Esophagus squamous epithelium (tissue), 5 donors: ENCODE results near the gene JPH2. TPM values are rescaled to one million over a fixed set of nuclear protein-coding genes. Genes with fewer than 3 reads are reported as not detected.
"Not testable (repeated sequence)": the region's sequence is repeated elsewhere in the genome, so short reads cannot be mapped to it uniquely, and the experiment has no call there.

ENCODE experiments used
- DNase-seq: peaks from one replicate; lab custom pipeline; 2025; lab: John Stamatoyannopoulos, UW
- H3K27ac ChIP-seq, 4 donors: fragments of 200-600 bp; sonication (generic); one replicate each; pipeline ENCODE4 v1.5.1; 2016 to 2019; ENCODE audit warnings: mild to moderate bottlenecking in 1 of 4
- H3K27me3 ChIP-seq, 4 donors: fragments of 200-600 bp; sonication (generic); 1 replicate in 3 of 4; 2 replicates in 1 of 4; pipeline versions ENCODE4 v1.5.1 to v1.6.0; 2017 to 2021; ENCODE audit warnings: antibody characterized with exemption in 1 of 4
- H3K36me3 ChIP-seq, 3 donors: fragments of 200-600 bp; sonication (generic); one replicate each; pipeline ENCODE4 v1.5.1; 2016 to 2019
- H3K4me1 ChIP-seq, 3 donors: fragments of 200-600 bp; sonication (generic); one replicate each; pipeline ENCODE4 v1.5.1; 2017 to 2019
- H3K4me3 ChIP-seq, 4 donors: fragments of 200-600 bp; sonication (generic); 1 replicate in 3 of 4; 2 replicates in 1 of 4; pipeline ENCODE4 v1.5.1; 2016 to 2019; ENCODE audit warnings: mild to moderate bottlenecking in 2 of 4, moderate library complexity in 1 of 4
- H3K9me3 ChIP-seq, 3 donors: fragments of 200-600 bp; sonication (generic); one replicate each; pipeline ENCODE4 v1.5.1; 2016 to 2019
- POLR2A ChIP-seq, 4 donors: fragments of 450-650 bp; IDR thresholded peaks; one replicate each; pipeline ENCODE4 v1.6.1; 2017; ENCODE audit warnings: antibody characterized with exemption in 4 of 4, mild to moderate bottlenecking in 4 of 4, moderate library complexity in 3 of 4
- WGBS, 2 donors: methylation state at CpG; one replicate each; pipeline ENCODE4 v1.1.5; 2018; 5-methylcytosine and 5-hydroxymethylcytosine counted together
- intact Hi-C: fragments of 100-400 bp; cut with DNase I; formaldehyde crosslinking; loops from one replicate; pipeline ENCODE4 v1.15.0; 2022
- total RNA-seq, 4 donors: library from RNA; depleted of rRNA; stranded (reverse); fragments of >200 nt; gene quantifications; one replicate each; pipeline ENCODE4 v1.1.0, GENCODE V29; 2016
- TF ChIP-seq, protein P1 (sequence below), 6 experiments: fragments of 450-650 bp in 4 of 6; fragments of 200-600 bp in 2 of 6; sonication (generic) in 2 of 6; IDR thresholded peaks; one replicate each; pipeline ENCODE4 v1.5.1; 2016 to 2019; ENCODE audit warnings: antibody characterized with exemption in 6 of 6, mild to moderate bottlenecking in 4 of 6, moderate library complexity in 4 of 6
- donor health status: DM: yes; HTN: yes; CAD: no.

The JPH2 gene
- total RNA-seq, 4 donors from 2014 or later: 2.4 to 32.0 (median 6.8) TPM

DNA sequence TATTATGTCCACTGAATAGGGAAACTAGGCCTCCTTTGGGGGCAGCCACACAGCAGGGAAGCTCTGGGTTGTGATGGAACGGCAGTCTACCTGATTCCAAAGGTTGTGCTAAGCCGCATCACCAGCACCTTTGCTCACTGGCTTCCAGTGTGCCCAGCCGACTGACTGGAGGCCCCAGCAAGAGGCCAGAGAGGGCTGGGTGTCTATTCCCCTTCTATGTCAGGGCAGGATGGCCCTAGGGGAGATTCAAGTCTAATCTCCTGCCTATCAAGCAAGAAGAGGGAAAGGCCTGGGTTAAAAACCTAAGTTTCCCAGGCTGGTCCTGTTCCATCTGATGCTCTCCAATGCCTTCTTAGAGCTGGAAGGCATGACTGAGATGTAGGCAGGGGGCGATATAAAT lies 53.6 kb downstream of the JPH2 start:
- Histone ChIP-seq H3K4me1 (peaks cover 0 to 6% (median 0%) of the 10 kb centered on the region in 3 donors), H3K27ac (peak overlapping the region in 1 of 4 donors; percentile 47), H3K27me3 (peaks cover 0 to 9% (median 0%) of the 10 kb centered on the region in 4 donors), H3K9me3 (no peaks in the 10 kb centered on the region), H3K4me3 (no peak overlapping the region), H3K36me3 (no peaks in the 10 kb centered on the region)
- no peak for DNase-seq
- intact Hi-C loops: no loop called here
- 66 to 89% methylated on average over 3 to 4 of the region's 4 CpGs for WGBS, 2 donors
- no peak for TF ChIP-seq POLR2A (IDR thresholded peaks at IDR 0.05)

DNA sequence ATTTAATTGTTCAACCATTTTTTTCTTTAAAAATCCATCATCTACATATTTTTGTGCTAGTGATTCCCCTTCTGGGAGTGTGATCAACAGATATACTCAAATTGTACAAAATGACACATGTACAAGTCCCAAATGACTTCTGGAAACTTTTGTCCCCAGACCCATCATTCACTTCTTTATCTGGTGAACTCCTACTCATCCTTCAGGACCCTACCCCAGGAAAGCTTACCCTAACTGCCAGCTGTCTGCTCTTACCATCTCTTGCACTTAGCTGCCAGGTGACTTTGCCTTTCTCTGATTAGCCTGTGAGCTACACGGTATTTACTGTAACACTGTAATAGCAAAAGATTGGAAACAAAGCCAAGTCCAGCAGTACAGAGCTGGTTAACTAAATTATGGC lies 55.3 kb downstream of the JPH2 start:
- no peaks in the 10 kb centered on the region for H3K9me3 ChIP-seq
- TF ChIP-seq, protein P1, sequence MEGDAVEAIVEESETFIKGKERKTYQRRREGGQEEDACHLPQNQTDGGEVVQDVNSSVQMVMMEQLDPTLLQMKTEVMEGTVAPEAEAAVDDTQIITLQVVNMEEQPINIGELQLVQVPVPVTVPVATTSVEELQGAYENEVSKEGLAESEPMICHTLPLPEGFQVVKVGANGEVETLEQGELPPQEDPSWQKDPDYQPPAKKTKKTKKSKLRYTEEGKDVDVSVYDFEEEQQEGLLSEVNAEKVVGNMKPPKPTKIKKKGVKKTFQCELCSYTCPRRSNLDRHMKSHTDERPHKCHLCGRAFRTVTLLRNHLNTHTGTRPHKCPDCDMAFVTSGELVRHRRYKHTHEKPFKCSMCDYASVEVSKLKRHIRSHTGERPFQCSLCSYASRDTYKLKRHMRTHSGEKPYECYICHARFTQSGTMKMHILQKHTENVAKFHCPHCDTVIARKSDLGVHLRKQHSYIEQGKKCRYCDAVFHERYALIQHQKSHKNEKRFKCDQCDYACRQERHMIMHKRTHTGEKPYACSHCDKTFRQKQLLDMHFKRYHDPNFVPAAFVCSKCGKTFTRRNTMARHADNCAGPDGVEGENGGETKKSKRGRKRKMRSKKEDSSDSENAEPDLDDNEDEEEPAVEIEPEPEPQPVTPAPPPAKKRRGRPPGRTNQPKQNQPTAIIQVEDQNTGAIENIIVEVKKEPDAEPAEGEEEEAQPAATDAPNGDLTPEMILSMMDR (IDR thresholded peaks at IDR 0.05): no peak
- no peak for TF ChIP-seq POLR2A (IDR thresholded peaks at IDR 0.05)
- H3K4me1 ChIP-seq: peaks cover 0 to under 1% (median 0%) of the 10 kb centered on the region in 3 donors
- DNase-seq: no peak
- H3K27ac ChIP-seq: no peak overlapping the region
- 50 to 64% methylated on average over 1 of the region's 1 CpG for WGBS, 2 donors
- peaks cover 0 to 2% (median 0%) of the 10 kb centered on the region in 4 donors for H3K27me3 ChIP-seq
- intact Hi-C loops: no loop called here
- H3K36me3 ChIP-seq: no peaks in the 10 kb centered on the region
- H3K4me3 ChIP-seq: no peak overlapping the region

DNA sequence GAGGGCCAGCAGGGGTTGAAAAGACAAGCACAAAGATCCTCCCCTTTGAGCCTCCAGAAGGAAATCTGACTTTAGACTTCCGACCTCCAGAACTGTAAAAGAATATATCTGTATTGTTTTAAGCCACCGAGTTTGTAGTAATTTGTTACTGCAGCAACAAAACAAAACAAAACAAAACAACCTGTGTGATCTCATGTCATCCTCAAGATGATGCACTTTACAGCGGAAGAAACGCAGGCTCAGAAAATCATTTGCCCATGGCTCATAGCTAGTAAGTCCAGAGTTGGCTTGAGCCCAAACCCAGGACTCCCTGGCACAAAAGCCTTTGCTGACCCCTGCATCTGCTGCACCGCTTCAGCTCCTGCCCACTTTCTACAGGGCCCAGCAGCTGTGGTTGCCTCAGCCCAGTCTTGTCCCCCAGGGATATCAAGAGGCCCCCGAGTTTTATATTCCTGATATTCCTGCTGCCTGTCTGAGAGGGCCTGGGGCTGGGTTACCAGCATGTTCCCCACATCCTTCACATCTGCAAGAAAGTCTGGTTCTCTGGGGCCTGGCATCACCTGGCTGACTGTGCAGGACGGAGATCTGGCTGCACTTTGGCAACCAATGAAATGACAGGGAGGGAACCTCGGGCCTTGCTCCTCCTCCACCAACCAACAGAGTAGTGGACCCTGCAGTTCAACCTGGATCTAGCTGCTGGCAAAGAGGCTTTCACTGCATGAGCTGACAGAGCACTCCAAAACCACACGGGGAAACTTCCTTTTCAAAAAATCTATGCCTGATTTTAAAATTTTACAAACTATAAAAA lies 56.9 kb downstream of the JPH2 start:
- H3K27me3 ChIP-seq: no peaks in the 10 kb centered on the region
- TF ChIP-seq, protein P1 (IDR thresholded peaks at IDR 0.05): no peak
- TF ChIP-seq POLR2A (IDR thresholded peaks at IDR 0.05): no peak
- DNase-seq: no peak
- peak overlapping the region in 2 of 4 donors; percentile 36 to 60 for H3K27ac ChIP-seq
- H3K4me3 ChIP-seq: no peak overlapping the region
- no peaks in the 10 kb centered on the region for H3K9me3 ChIP-seq
- H3K36me3 ChIP-seq: no peaks in the 10 kb centered on the region
- intact Hi-C loops: no loop called here
- no peaks in the 10 kb centered on the region for H3K4me1 ChIP-seq
- WGBS, 2 donors: 57 to 59% methylated on average over 7 to 8 of the region's 9 CpGs

DNA sequence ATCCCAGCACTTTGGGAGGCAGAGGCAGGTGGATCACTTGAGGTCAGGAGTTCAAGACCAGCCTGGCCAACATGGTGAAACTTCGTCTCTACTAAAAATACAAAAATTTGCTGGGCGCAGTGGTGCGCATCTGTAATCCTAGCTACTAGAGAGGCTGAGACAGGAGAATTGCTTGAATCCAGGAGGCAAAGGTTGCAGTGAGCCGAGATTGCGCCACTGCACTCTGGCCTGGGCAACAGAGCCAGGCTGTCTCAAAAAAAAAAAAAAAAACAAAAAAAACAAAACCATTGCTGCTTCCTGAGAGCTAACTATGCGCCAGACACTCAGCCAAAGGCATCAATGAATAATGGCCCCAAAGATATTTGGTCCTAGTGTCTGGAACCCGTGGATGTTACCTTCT lies 57.7 kb downstream of the JPH2 start:
- H3K36me3 ChIP-seq, H3K4me1 ChIP-seq, H3K4me3 ChIP-seq, DNase-seq, intact Hi-C loops, H3K9me3 ChIP-seq, H3K27me3 ChIP-seq: not testable (repeated sequence)
- H3K27ac ChIP-seq: peak overlapping the region in 2 of 4 donors; percentile 36 to 52
- WGBS, 2 donors: 57 to 71% methylated on average over 5 to 7 of the region's 7 CpGs

DNA sequence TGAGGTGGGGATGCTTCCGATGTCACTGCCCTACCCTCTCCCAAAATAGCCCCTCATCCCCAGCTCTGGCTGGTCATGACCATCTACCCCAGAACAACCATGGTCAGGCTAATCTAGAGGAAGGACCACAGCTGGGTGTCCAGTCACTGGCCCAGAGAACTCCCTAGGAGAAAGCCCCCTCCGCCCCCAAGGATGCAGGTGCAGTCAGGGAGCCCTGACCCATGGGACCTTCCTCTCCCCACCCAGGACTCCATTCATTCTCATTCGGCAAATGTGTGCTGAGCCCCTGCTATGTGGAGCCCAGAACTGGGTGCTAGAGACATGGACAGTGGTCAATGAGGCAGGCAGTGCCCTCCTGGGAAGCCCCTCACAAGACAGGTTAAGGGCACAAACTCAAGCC lies 60.5 kb downstream of the JPH2 start:
- peaks cover 0 to 18% (median 0%) of the 10 kb centered on the region in 4 donors for H3K27me3 ChIP-seq
- H3K4me3 ChIP-seq: no peak overlapping the region
- intact Hi-C loops: no loop called here
- H3K9me3 ChIP-seq: no peaks in the 10 kb centered on the region
- 90 to 100% methylated on average over 1 to 2 of the region's 3 CpGs for WGBS, 2 donors
- no peak for DNase-seq
- H3K36me3 ChIP-seq: no peaks in the 10 kb centered on the region
- TF ChIP-seq POLR2A (IDR thresholded peaks at IDR 0.05): no peak
- TF ChIP-seq, protein P1 (IDR thresholded peaks at IDR 0.05): no peak
- H3K4me1 ChIP-seq: no peaks in the 10 kb centered on the region
- H3K27ac ChIP-seq: no peak overlapping the region

DNA sequence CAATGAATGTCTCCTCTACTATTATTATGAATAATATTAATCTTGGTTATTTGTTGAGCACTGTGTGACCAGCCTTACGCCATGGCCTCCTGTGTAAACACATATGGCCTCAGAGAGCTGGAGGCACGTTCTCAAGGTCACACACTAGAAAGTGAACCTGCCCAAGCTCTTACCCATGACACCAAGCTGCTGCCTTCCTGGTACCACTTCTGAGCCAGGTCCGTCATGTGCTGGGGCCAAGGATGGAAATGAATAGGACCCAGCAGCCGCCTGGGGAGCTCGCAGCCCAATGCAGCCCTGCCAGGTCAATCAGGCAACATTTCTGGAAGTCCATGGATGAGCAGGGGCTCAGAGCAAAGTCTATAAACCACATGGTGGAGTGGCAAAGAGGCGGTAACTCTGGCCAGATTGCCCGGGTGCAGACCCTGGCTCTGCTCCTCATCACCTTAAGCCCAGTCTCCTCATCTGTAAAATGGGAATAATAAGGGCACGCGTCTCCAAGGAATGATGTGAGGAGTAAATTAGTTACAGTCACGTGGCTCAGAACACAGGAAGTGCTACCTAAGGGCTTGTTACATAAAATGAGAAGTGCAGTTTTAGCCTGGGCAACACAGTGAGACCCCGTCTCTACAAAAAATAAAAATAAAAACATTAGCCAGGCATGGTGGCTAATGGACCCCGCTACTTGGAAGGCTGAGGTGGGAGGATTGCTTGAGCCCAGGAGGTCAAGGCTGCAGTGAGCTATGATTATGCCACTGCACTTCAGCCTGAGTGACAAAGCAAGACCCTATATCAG lies 61.5 kb downstream of the JPH2 start:
- Histone ChIP-seq H3K36me3 (no peaks in the 10 kb centered on the region), H3K4me1 (no peaks in the 10 kb centered on the region), H3K9me3 (no peaks in the 10 kb centered on the region), H3K4me3 (no peak overlapping the region), H3K27me3 (peaks cover 0 to 18% (median 0%) of the 10 kb centered on the region in 4 donors), H3K27ac (no peak overlapping the region)
- no peak for DNase-seq
- WGBS, 2 donors: 74 to 84% methylated on average over 9 to 11 of the region's 12 CpGs
- TF ChIP-seq, protein P1 (IDR thresholded peaks at IDR 0.05): no peak
- no peak for TF ChIP-seq POLR2A (IDR thresholded peaks at IDR 0.05)
- intact Hi-C loops: no loop called here
